ENCODE measurements around the gene VPS37C. TPM values are rescaled to one million over a fixed set of nuclear protein-coding genes. Genes with fewer than 3 reads are reported as not detected.
"Not testable (repeated sequence)": the region's sequence is repeated elsewhere in the genome, so short reads cannot be mapped to it uniquely, and the experiment has no call there.

The VPS37C gene
- total RNA-seq, 1 donor from 2014 or later = 8.7 TPM

- TF ChIP-seq, protein P1, sequence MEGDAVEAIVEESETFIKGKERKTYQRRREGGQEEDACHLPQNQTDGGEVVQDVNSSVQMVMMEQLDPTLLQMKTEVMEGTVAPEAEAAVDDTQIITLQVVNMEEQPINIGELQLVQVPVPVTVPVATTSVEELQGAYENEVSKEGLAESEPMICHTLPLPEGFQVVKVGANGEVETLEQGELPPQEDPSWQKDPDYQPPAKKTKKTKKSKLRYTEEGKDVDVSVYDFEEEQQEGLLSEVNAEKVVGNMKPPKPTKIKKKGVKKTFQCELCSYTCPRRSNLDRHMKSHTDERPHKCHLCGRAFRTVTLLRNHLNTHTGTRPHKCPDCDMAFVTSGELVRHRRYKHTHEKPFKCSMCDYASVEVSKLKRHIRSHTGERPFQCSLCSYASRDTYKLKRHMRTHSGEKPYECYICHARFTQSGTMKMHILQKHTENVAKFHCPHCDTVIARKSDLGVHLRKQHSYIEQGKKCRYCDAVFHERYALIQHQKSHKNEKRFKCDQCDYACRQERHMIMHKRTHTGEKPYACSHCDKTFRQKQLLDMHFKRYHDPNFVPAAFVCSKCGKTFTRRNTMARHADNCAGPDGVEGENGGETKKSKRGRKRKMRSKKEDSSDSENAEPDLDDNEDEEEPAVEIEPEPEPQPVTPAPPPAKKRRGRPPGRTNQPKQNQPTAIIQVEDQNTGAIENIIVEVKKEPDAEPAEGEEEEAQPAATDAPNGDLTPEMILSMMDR (IDR thresholded peaks at IDR 0.05; ENCODE audit: insufficient read depth, low read length, severe bottlenecking) = no peak
- Histone ChIP-seq H3K36me3 (ENCODE audit: control insufficient read depth, insufficient read depth, low read length) (no peaks in the 10 kb centered on the region), H3K4me3 (ENCODE audit: low read depth, low read length) (no peak overlapping the region), H3K27me3 (ENCODE audit: control insufficient read depth, insufficient read depth, low read length) (no peaks in the 10 kb centered on the region)
- FAIRE-seq (no peak), DNase-seq (ENCODE audit: low read depth) (no peak)
Observed at GRCh38 chr11:61098778-61099177, 62.4 kb downstream of the VPS37C start.

- not testable (repeated sequence) for H3K36me3 ChIP-seq (ENCODE audit: control insufficient read depth, insufficient read depth, low read length); FAIRE-seq; DNase-seq (ENCODE audit: low read depth); H3K27me3 ChIP-seq (ENCODE audit: control insufficient read depth, insufficient read depth, low read length); H3K4me3 ChIP-seq (ENCODE audit: low read depth, low read length)
Observed at GRCh38 chr11:61098261-61098660, 63.0 kb downstream of the VPS37C start.

DNA sequence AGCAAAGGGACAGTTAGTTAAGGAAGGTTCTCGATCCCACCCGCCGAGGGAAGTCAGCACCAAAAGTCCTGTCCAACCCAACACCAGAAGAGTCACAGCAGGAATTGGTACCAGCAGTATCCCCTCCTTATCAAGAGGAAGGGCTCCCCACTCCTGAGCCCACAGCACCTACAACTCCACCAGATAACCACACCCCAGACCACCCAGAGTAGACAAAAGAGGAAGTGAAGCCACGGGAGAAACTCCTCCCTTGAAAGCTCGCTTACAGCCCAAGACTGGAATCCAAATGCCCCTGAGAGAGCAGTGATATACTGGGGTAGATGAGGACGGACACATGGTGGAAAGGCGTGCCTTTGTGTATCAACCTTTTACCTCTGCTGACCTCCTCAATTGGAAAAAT, 66.2 kb downstream of the VPS37C start:
- peaks cover under 1% of the 10 kb centered on the region for H3K27me3 ChIP-seq (ENCODE audit: control insufficient read depth, insufficient read depth, low read length)
- no peaks in the 10 kb centered on the region for H3K36me3 ChIP-seq (ENCODE audit: control insufficient read depth, insufficient read depth, low read length)
- FAIRE-seq (no peak), DNase-seq (ENCODE audit: low read depth) (no peak)
- TF ChIP-seq, protein P1 (IDR thresholded peaks at IDR 0.05; ENCODE audit: insufficient read depth, low read length, severe bottlenecking) = no peak
- no peak overlapping the region for H3K4me3 ChIP-seq (ENCODE audit: low read depth, low read length)

DNA sequence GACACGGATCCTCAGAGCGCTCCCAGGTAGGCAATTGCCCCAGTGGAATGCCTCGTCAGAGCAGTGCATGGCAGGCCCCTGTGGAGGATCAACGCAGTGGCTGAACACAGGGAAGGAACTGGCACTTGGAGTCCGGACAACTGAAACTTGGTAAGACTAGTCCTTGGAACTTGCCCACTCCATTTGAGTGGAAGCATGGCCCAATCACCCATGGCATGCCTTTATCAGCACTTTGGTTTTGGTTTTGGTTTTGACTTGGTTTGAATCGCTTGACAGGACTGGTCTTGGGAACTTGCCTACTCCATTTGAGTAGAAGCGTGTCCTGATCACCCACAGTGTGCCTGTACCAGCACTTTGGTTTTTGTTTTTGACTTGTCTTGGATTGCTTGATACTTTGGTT, 67.1 kb downstream of the VPS37C start:
- H3K4me3 ChIP-seq (ENCODE audit: low read depth, low read length); DNase-seq (ENCODE audit: low read depth); H3K27me3 ChIP-seq (ENCODE audit: control insufficient read depth, insufficient read depth, low read length); FAIRE-seq; H3K36me3 ChIP-seq (ENCODE audit: control insufficient read depth, insufficient read depth, low read length): not testable (repeated sequence)

DNA sequence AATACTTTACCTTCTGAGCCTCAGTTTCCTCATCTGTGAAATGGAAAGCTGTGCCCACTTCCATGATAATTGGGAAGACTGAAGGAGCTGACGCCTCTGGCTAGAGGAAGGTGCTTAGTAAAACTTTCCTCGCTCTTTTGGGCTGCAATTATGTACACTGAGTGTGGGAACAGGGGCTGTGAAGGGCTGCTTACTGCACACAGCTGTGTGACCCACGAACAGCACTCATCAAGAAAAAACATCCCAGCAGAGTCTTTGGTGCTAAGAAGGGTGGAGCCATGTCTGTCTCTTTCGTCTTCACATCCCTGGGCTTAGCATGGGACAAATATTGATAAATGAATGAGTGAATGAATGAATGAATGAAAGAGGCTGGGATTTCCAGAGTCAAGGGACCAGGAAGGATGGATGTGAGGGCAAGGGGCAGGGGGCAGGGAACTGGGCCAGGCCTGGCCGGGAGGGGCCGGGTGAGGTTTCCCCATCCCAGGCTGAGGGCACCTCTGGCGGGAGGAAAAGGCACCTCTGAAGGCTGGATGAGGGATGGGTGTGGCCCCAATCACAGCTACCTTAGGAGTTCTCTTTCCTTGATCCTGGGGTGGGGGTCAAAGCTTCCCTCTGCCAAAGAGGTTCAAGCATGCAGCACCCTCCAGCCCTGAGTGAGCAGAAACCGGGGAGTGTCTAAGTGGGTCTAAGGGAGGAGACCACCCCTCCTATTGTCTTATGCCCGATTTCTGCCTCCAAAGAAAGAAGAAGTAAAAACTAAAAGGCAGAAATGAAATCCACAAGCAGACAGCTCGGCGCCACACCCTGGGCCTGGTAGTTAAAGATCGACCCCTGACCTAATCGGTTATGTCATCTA, 68.1 kb downstream of the VPS37C start:
- TF ChIP-seq, protein P1 (IDR thresholded peaks at IDR 0.05; ENCODE audit: insufficient read depth, low read length, severe bottlenecking) = no peak
- no peaks in the 10 kb centered on the region for H3K36me3 ChIP-seq (ENCODE audit: control insufficient read depth, insufficient read depth, low read length)

GRCh38 chr11:61092280-61092766, 68.9 kb downstream of the VPS37C start:
- FAIRE-seq (no peak), DNase-seq (ENCODE audit: low read depth) (no peak)
- Histone ChIP-seq H3K36me3 (ENCODE audit: control insufficient read depth, insufficient read depth, low read length) (no peaks in the 10 kb centered on the region), H3K4me3 (ENCODE audit: low read depth, low read length) (no peak overlapping the region), H3K27me3 (ENCODE audit: control insufficient read depth, insufficient read depth, low read length) (peaks cover 1% of the 10 kb centered on the region)
- TF ChIP-seq, protein P1 (IDR thresholded peaks at IDR 0.05; ENCODE audit: insufficient read depth, low read length, severe bottlenecking) = no peak

More for the DNA sequence above, 68.1 kb downstream of the VPS37C start:
- Histone ChIP-seq H3K4me3 (ENCODE audit: low read depth, low read length) (no peak overlapping the region), H3K27me3 (ENCODE audit: control insufficient read depth, insufficient read depth, low read length) (peaks cover 1% of the 10 kb centered on the region)
- DNase-seq (ENCODE audit: low read depth) (no peak), FAIRE-seq (no peak)

Measured in bronchial epithelial cell (primary cell).